Motor neuron (in vitro differentiated cells): ENCODE measurements around the gene TRANK1. TPM values are rescaled to one million over a fixed set of nuclear protein-coding genes. Genes with fewer than 3 reads are reported as not detected.

ENCODE experiments used
- ATAC-seq, 8 experiments: fragments of 200-7000 bp; cut with Tn5 transposase; replicated peaks in 6 of 8; 2 replicates each; pipeline ENCODE4 v1.8.0; 2021; ENCODE audit warnings: mild to moderate bottlenecking in 8 of 8, moderate library complexity in 8 of 8
- H3K27ac ChIP-seq, 2 donors: fragments of 250-450 bp; sonication (Bioruptor Pico); 2 replicates each; pipeline ENCODE4 v1.9.0; 2021; ENCODE audit warnings: antibody characterized with exemption in 2 of 2, mild to moderate bottlenecking in 2 of 2, moderate library complexity in 1 of 2
- H3K4me1 ChIP-seq, 2 donors: fragments of 250-450 bp; sonication (Bioruptor Pico); replicated peaks in 1 of 2; 2 replicates each; pipeline ENCODE4 v1.6.1; 2021; ENCODE audit warnings: antibody characterized with exemption in 2 of 2, mild to moderate bottlenecking in 2 of 2, moderate library complexity in 1 of 2
- H3K4me3 ChIP-seq, 5 donors: fragments of 250-450 bp; sonication (Bioruptor Pico); 2 replicates each; pipeline ENCODE4 v1.9.0; 2021; ENCODE audit warnings: antibody characterized with exemption in 5 of 5, mild to moderate bottlenecking in 5 of 5, moderate library complexity in 4 of 5
- whole genome bisulfite sequencing, 10 experiments: fragments of 450-650 bp; shearing (Covaris generic); methylation state at CpG; one replicate each; pipeline ENCODE4 v1.0.0; 2022; 5-methylcytosine and 5-hydroxymethylcytosine counted together
- in situ Hi-C, 9 experiments: fragments of 400-800 bp; cut with MboI; loops; one replicate each; pipeline ENCODE4 v1.15.0; 2021; ENCODE audit warnings: low sequenced_read_pairs in 9 of 9, low pct_unique_long_range_greater_than_20kb in 2 of 9; ENCODE audit not compliant: unreplicated experiment in 9 of 9
- total RNA-seq, 8 experiments: library from RNA; unstranded; fragments of 300-600 nt; gene quantifications; 2 replicates each; pipeline versions ENCODE4 v1.2.3 to v1.2.4, GENCODE V29; 2022

TRANK1 gene
- total RNA-seq: 10 to 100 TPM in 1 of 8 experiments, 1 to 10 TPM in 4, under 1 TPM in 3; 0.37 to 22.8 (median 2.0) TPM

DNA sequence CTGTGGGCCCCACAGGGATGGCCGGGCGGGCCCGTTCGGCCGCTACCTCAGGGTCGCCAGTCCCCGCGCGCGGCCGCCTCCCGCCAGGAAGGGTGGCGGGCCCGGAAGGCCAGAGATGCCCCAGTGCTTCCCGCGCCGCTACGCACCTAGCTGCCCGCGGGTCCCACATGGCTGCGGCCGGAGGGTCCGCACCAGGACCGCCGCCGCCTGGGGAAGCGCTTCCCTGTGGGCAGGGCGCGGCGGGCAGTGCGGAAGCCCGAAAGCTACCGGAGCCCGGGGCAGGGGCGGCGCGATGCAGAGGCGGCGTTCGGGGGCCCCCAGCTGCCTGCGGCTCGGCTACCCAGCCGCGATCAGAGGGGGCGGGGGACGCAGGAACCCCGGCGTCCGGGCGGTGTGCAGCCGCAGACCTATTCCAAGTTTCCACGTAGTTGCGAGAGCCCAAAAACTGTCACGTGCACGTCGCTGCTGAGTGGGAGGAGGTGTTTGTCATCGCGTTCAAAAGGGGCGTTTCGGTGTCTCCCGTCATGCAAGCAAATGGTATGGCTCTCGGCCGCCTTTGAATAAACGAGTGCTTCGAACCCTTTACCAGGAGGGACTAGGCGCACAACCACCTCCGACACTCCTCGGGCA is at the start of gene TRANK1:
Gene TRANK1 (minus strand): TSS at position 414 of the 630 bp plus-strand sequence. CDS start 245 bp downstream, at position 169.
- Histone ChIP-seq H3K4me3 (peak within 1 kb of the TSS in 3 of 5 donors; percentile 12 to 20 (median 16)), H3K27ac (no peak within 1 kb of the TSS), H3K4me1 (peaks cover 4 to 5% of the 10 kb centered on the region in 2 donors)
- in situ Hi-C loops: no loop called here
- peak in 4 of 8 experiments; percentile 28 to 65 (median 46) for ATAC-seq
- 0 to 59% (median 30%) methylated on average over 5 to 18 of the region's 68 CpGs; no CpG with 5 or more reads in 4 of the 10 experiments for WGBS, 10 experiments

GRCh38 chr3:36993326-36994283 is 48.8 kb upstream of the TRANK1 start, which contains the start of gene MLH1:
Gene MLH1 (plus strand): TSS chr3:36993518. CDS start chr3:36993548, 30 bp downstream.
- WGBS, 10 experiments: 0 to 18% (median 2%) methylated on average over 3 to 23 of the region's 47 CpGs
- H3K4me1 ChIP-seq: peaks cover 12 to 24% of the 10 kb centered on the region in 2 donors
- peak; percentile 84 to 94 (median 92) for ATAC-seq
- H3K27ac ChIP-seq: peak within 1 kb of the TSS; percentile 98 to 99
- in situ Hi-C loops: no loop called here
- H3K4me3 ChIP-seq: peak within 1 kb of the TSS; percentile 64 to 84 (median 80)

DNA sequence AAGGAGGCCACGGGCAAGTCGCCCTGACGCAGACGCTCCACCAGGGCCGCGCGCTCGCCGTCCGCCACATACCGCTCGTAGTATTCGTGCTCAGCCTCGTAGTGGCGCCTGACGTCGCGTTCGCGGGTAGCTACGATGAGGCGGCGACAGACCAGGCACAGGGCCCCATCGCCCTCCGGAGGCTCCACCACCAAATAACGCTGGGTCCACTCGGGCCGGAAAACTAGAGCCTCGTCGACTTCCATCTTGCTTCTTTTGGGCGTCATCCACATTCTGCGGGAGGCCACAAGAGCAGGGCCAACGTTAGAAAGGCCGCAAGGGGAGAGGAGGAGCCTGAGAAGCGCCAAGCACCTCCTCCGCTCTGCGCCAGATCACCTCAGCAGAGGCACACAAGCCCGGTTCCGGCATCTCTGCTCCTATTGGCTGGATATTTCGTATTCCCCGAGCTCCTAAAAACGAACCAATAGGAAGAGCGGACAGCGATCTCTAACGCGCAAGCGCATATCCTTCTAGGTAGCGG is 48.0 kb upstream of the TRANK1 start, which contains the start of gene EPM2AIP1:
Gene EPM2AIP1 (minus strand): TSS at position 326 of the 520 bp plus-strand sequence. CDS start 54 bp downstream, at position 272.
- ATAC-seq: peak; percentile 83 to 92 (median 90)
- H3K4me1 ChIP-seq: peaks cover 13 to 24% of the 10 kb centered on the region in 2 donors
- H3K4me3 ChIP-seq: peak within 1 kb of the TSS; percentile 64 to 84 (median 80)
- peak within 1 kb of the TSS; percentile 98 to 99 for H3K27ac ChIP-seq
- 0 to 7% (median 0%) methylated on average over 1 to 23 of the region's 48 CpGs; no CpG with 5 or more reads in 1 of the 10 experiments for WGBS, 10 experiments
- in situ Hi-C loops: no loop called here

- in situ Hi-C loops: no loop called here
- Histone ChIP-seq H3K4me1 (peaks cover 15 to 24% of the 10 kb centered on the region in 2 donors), H3K27ac (peak overlapping the region; percentile 95 to 96), H3K4me3 (peak overlapping the region; percentile 55 to 66 (median 63))
- WGBS, 10 experiments: 0 to 29% (median 3%) methylated on average over 4 to 20 of the region's 24 CpGs
- peak in 2 of 8 experiments; percentile 0 to 1 for ATAC-seq
Measured at GRCh38 chr3:36991923-36992805, 47.3 kb upstream of the TRANK1 start.

- H3K4me1 ChIP-seq: peaks cover 15 to 24% of the 10 kb centered on the region in 2 donors
- H3K27ac ChIP-seq: no peak overlapping the region
- ATAC-seq: no peak
- H3K4me3 ChIP-seq: peak overlapping the region; percentile 55 to 66 (median 63)
- in situ Hi-C loops: no loop called here
- WGBS, 10 experiments: 7 to 100% (median 41%) methylated on average over 1 to 3 of the region's 3 CpGs
Measured at GRCh38 chr3:36991147-36991546, 46.3 kb upstream of the TRANK1 start.

DNA sequence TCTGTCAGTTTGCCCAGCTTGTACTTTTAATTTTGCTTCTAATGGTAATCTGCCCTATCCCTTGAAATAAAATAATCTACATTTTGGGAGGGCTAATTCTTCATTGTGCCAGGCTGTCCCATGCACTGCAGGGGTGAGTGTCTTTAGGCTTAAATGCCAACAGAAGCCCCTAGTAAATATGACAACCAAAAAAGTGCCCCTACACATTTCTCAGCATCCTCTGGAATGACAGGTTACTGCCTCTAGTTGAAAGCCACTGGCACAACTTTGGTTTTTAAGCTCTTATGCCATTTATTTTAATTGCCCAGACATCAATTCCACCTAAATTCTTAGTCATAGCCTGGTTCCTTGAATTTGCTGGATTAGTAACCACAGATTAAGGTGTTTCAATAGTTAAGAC is 44.7 kb upstream of the TRANK1 start:
- no peak overlapping the region for H3K27ac ChIP-seq
- peaks cover 15 to 23% of the 10 kb centered on the region in 2 donors for H3K4me1 ChIP-seq
- ATAC-seq: no peak
- H3K4me3 ChIP-seq: peak overlapping the region; percentile 55 to 66 (median 63)
- in situ Hi-C loops: no loop called here

GRCh38 chr3:36989005-36989404 is 44.2 kb upstream of the TRANK1 start:
- Histone ChIP-seq H3K27ac (no peak overlapping the region), H3K4me1 (peaks cover 12 to 19% of the 10 kb centered on the region in 2 donors), H3K4me3 (peak overlapping the region in 3 of 5 donors; percentile 55 to 64 (median 61))
- 71 to 93% (median 82%) methylated on average over 1 to 3 of the region's 3 CpGs for WGBS, 10 experiments
- in situ Hi-C loops: no loop called here
- no peak for ATAC-seq

- no peak for ATAC-seq
- in situ Hi-C loops: no loop called here
- 70 to 100% (median 89%) methylated on average over 1 to 2 of the region's 2 CpGs; no CpG with 5 or more reads in 1 of the 10 experiments for WGBS, 10 experiments
- Histone ChIP-seq H3K27ac (no peak overlapping the region), H3K4me3 (peak overlapping the region in 1 of 5 donors; percentile 61), H3K4me1 (peaks cover 12 to 19% of the 10 kb centered on the region in 2 donors)
Measured at GRCh38 chr3:36988356-36988755, 43.5 kb upstream of the TRANK1 start.

GRCh38 chr3:36981006-36981405 is 36.2 kb upstream of the TRANK1 start:
- Histone ChIP-seq H3K4me1 (no peaks in the 10 kb centered on the region), H3K4me3 (no peak overlapping the region), H3K27ac (no peak overlapping the region)
- WGBS, 10 experiments: 50 to 100% (median 91%) methylated on average over 2 to 4 of the region's 4 CpGs
- no peak for ATAC-seq
- in situ Hi-C loops: no loop called here

GRCh38 chr3:36973139-36973538 is 28.3 kb upstream of the TRANK1 start:
- in situ Hi-C loops: loop anchor here in 3 of 9 experiments (25.0 kb wide), 1 partner anchor 236 kb away; no protein-coding TSS in a partner anchor
- no peak for ATAC-seq
- no peak overlapping the region for H3K27ac ChIP-seq
- H3K4me3 ChIP-seq: no peak overlapping the region
- H3K4me1 ChIP-seq: peaks cover 15 to 17% of the 10 kb centered on the region in 2 donors
- 73 to 100% (median 85%) methylated on average over 1 of the region's 1 CpG; no CpG with 5 or more reads in 2 of the 10 experiments for WGBS, 10 experiments

DNA sequence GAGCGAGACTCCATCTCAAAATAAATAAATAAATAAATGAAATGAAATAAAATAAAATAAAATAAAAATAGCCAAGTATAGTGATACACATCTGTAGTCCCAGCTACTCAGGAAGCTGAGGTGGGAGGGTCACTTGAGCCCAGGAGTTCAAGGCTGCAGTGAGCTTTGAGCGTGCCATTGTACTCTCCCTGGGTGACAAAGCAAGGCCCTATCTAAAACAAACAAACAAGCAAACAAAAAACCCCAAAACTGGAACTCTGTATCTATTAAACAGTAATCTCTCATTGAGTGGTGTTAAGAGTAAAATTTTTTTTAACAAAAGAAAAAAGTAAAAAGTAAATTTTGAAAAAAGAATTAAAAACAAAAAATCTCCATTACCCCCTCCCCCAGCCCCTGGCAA is 27.3 kb upstream of the TRANK1 start:
- Histone ChIP-seq H3K27ac (no peak overlapping the region), H3K4me1 (peaks cover 15 to 17% of the 10 kb centered on the region in 2 donors), H3K4me3 (no peak overlapping the region)
- ATAC-seq: no peak
- in situ Hi-C loops: loop anchor here in 3 of 9 experiments (25.0 kb wide), 1 partner anchor 235 kb away; no protein-coding TSS in a partner anchor
- WGBS, 10 experiments: 83 to 100% (median 94%) methylated on average over 1 to 2 of the region's 2 CpGs; no CpG with 5 or more reads in 4 of the 10 experiments
